Progenitor cell of endocrine pancreas (in vitro differentiated cells): ENCODE measurements around the gene CSRP2. TPM values are rescaled to one million over a fixed set of nuclear protein-coding genes. Genes with fewer than 3 reads are reported as not detected.

Experiments used
- DNase-seq: peaks from one replicate; pipeline ENCODE4 v3.0.0; 2021; ENCODE audit warnings: low spot score; ENCODE audit not compliant: unreplicated experiment
- H3K27ac Mint-ChIP-seq: 2 replicates; pipeline ENCODE4 v1.8.0; 2021; ENCODE audit warnings: mild to moderate bottlenecking, moderate library complexity, mixed read lengths
- H3K27me3 Mint-ChIP-seq: 2 replicates; pipeline ENCODE4 v1.8.0; 2021; ENCODE audit warnings: mixed read lengths
- H3K36me3 Mint-ChIP-seq: 2 replicates; pipeline ENCODE4 v1.8.0; 2022; ENCODE audit warnings: mixed read lengths; ENCODE audit not compliant: insufficient read depth
- H3K4me1 Mint-ChIP-seq: 2 replicates; pipeline ENCODE4 v1.8.0; 2021; ENCODE audit warnings: low read depth, mixed read lengths
- H3K4me3 Mint-ChIP-seq: 2 replicates; pipeline ENCODE4 v1.8.0; 2021; ENCODE audit warnings: low read depth, mild to moderate bottlenecking, moderate library complexity, mixed read lengths
- H3K9me3 Mint-ChIP-seq: 2 replicates; pipeline ENCODE4 v1.8.0; 2021; ENCODE audit warnings: low read depth, mixed read lengths
- CTCF ChIP-seq: fragments of 200-600 bp; sonication (generic); IDR thresholded peaks from one replicate; pipeline ENCODE4 v1.5.0; 2021; ENCODE audit warnings: antibody characterized with exemption, mild to moderate bottlenecking; ENCODE audit not compliant: unreplicated experiment
- total RNA-seq: library from RNA; stranded (reverse); gene quantifications from 2 replicates; pipeline ENCODE4 v1.2.1, GENCODE V29; 2021

Gene CSRP2
- total RNA-seq, 1 donor from 2014 or later, result 96.1 TPM

GRCh38 chr12:76888775-76889174, 10.0 kb upstream of the CSRP2 start:
- Mint-ChIP-seq H3K4me1 (no peaks in the 10 kb centered on the region), H3K27ac (no peak overlapping the region), H3K4me3 (no peak overlapping the region), H3K36me3 (no peaks in the 10 kb centered on the region), H3K27me3 (peaks cover 6% of the 10 kb centered on the region), H3K9me3 (no peaks in the 10 kb centered on the region)
- TF ChIP-seq CTCF, result no peak
- DNase-seq, result no peak

- Mint-ChIP-seq H3K9me3 (no peaks in the 10 kb centered on the region), H3K4me3 (no peak overlapping the region), H3K27me3 (no peaks in the 10 kb centered on the region), H3K4me1 (peaks cover 15% of the 10 kb centered on the region), H3K36me3 (no peaks in the 10 kb centered on the region), H3K27ac (no peak overlapping the region)
- DNase-seq, result no peak
- no peak for TF ChIP-seq CTCF
Observed at GRCh38 chr12:76883811-76884210, 5.0 kb upstream of the CSRP2 start.

- Mint-ChIP-seq H3K27me3 (no peaks in the 10 kb centered on the region), H3K36me3 (no peaks in the 10 kb centered on the region), H3K4me3 (no peak overlapping the region), H3K9me3 (no peaks in the 10 kb centered on the region), H3K27ac (no peak overlapping the region), H3K4me1 (peaks cover 15% of the 10 kb centered on the region)
- no peak for DNase-seq
- no peak for TF ChIP-seq CTCF
Observed at GRCh38 chr12:76883151-76883550, 4.3 kb upstream of the CSRP2 start.

- Mint-ChIP-seq H3K9me3 (no peaks in the 10 kb centered on the region), H3K4me1 (peaks cover 18% of the 10 kb centered on the region), H3K4me3 (no peak overlapping the region), H3K27me3 (no peaks in the 10 kb centered on the region), H3K36me3 (no peaks in the 10 kb centered on the region), H3K27ac (no peak overlapping the region)
- TF ChIP-seq CTCF, result no peak
- DNase-seq, result no peak
Observed at GRCh38 chr12:76882367-76882766, 3.5 kb upstream of the CSRP2 start.

GRCh38 chr12:76881142-76881541, 2.3 kb upstream of the CSRP2 start:
- Mint-ChIP-seq H3K9me3 (no peaks in the 10 kb centered on the region), H3K4me1 (peaks cover 24% of the 10 kb centered on the region), H3K27me3 (no peaks in the 10 kb centered on the region), H3K4me3 (no peak overlapping the region), H3K36me3 (no peaks in the 10 kb centered on the region), H3K27ac (no peak overlapping the region)
- no peak for TF ChIP-seq CTCF
- DNase-seq, result no peak
